Measurements from ENCODE around the gene UCK2.

UCK2 gene

GRCh38 chr1:165911609-165912281 is 84.3 kb downstream of the UCK2 start:
- Histone ChIP-seq H3K4me1 (ENCODE audit: insufficient read depth, low read length, severe bottlenecking) (peaks cover 2% of the 10 kb centered on the region), H3K36me3 (ENCODE audit: insufficient read depth, low read length) (peaks cover 47% of the 10 kb centered on the region), H3F3A (ENCODE audit: insufficient read depth, low read length) (no peaks in the 10 kb centered on the region), H3K79me2 (ENCODE audit: insufficient read depth, low read length) (no peaks in the 10 kb centered on the region), H3K9ac (ENCODE audit: low read length) (no peak overlapping the region), H3K4me3 (ENCODE audit: low read depth, low read length, poor library complexity, severe bottlenecking) (no peak overlapping the region), H3K27me3 (ENCODE audit: insufficient read depth, low read length) (no peaks in the 10 kb centered on the region), H4K20me1 (ENCODE audit: insufficient read depth, low read length) (no peaks in the 10 kb centered on the region), H3K9me2 (ENCODE audit: low read depth, low read length) (no peaks in the 10 kb centered on the region), H2AFZ (ENCODE audit: low read length) (no peak overlapping the region), H3K4me2 (ENCODE audit: low read length) (no peak overlapping the region), H3K27ac (ENCODE audit: low read depth, low read length, poor library complexity, severe bottlenecking) (no peak overlapping the region), H3K9me3 (ENCODE audit: low read length) (no peaks in the 10 kb centered on the region)
- TF ChIP-seq EZH2 (IDR thresholded peaks at IDR 0.05; ENCODE audit: borderline replicate concordance, low read length), result no peak
- no peak for TF ChIP-seq CTCF (IDR thresholded peaks at IDR 0.05; ENCODE audit: low read length)

GRCh38 chr1:165912638-165913037 is 85.2 kb downstream of the UCK2 start:
- no peaks in the 10 kb centered on the region for H4K20me1 ChIP-seq (ENCODE audit: insufficient read depth, low read length)
- H3F3A ChIP-seq (ENCODE audit: insufficient read depth, low read length), result no peaks in the 10 kb centered on the region
- no peaks in the 10 kb centered on the region for H3K27me3 ChIP-seq (ENCODE audit: insufficient read depth, low read length)
- H3K4me2 ChIP-seq (ENCODE audit: low read length), result no peak overlapping the region
- no peaks in the 10 kb centered on the region for H3K9me3 ChIP-seq (ENCODE audit: low read length)
- H3K9ac ChIP-seq (ENCODE audit: low read length), result no peak overlapping the region
- peaks cover 2% of the 10 kb centered on the region for H3K4me1 ChIP-seq (ENCODE audit: insufficient read depth, low read length, severe bottlenecking)
- no peaks in the 10 kb centered on the region for H3K9me2 ChIP-seq (ENCODE audit: low read depth, low read length)
- no peak overlapping the region for H2AFZ ChIP-seq (ENCODE audit: low read length)
- H3K36me3 ChIP-seq (ENCODE audit: insufficient read depth, low read length), result peaks cover 38% of the 10 kb centered on the region
- H3K27ac ChIP-seq (ENCODE audit: low read depth, low read length, poor library complexity, severe bottlenecking), result peak overlapping the region; percentile 25
- TF ChIP-seq EZH2 (IDR thresholded peaks at IDR 0.05; ENCODE audit: borderline replicate concordance, low read length) (no peak), CTCF (IDR thresholded peaks at IDR 0.05; ENCODE audit: low read length) (no peak)
- no peak overlapping the region for H3K4me3 ChIP-seq (ENCODE audit: low read depth, low read length, poor library complexity, severe bottlenecking)
- H3K79me2 ChIP-seq (ENCODE audit: insufficient read depth, low read length), result no peaks in the 10 kb centered on the region

- H3K4me3 ChIP-seq (ENCODE audit: low read depth, low read length, poor library complexity, severe bottlenecking), result no peak overlapping the region
- H3K9me2 ChIP-seq (ENCODE audit: low read depth, low read length), result no peaks in the 10 kb centered on the region
- no peaks in the 10 kb centered on the region for H3F3A ChIP-seq (ENCODE audit: insufficient read depth, low read length)
- no peak overlapping the region for H3K4me2 ChIP-seq (ENCODE audit: low read length)
- H3K9me3 ChIP-seq (ENCODE audit: low read length), result no peaks in the 10 kb centered on the region
- no peaks in the 10 kb centered on the region for H3K27me3 ChIP-seq (ENCODE audit: insufficient read depth, low read length)
- H4K20me1 ChIP-seq (ENCODE audit: insufficient read depth, low read length), result no peaks in the 10 kb centered on the region
- no peak overlapping the region for H2AFZ ChIP-seq (ENCODE audit: low read length)
- no peak overlapping the region for H3K9ac ChIP-seq (ENCODE audit: low read length)
- peaks cover 22% of the 10 kb centered on the region; the same call in 1 of the 2 replicates for H3K36me3 ChIP-seq (ENCODE audit: insufficient read depth, low read length)
- no peak for TF ChIP-seq EZH2 (IDR thresholded peaks at IDR 0.05; ENCODE audit: borderline replicate concordance, low read length)
- TF ChIP-seq CTCF (IDR thresholded peaks at IDR 0.05; ENCODE audit: low read length), result peak; percentile 92
- no peak overlapping the region for H3K27ac ChIP-seq (ENCODE audit: low read depth, low read length, poor library complexity, severe bottlenecking)
- H3K4me1 ChIP-seq (ENCODE audit: insufficient read depth, low read length, severe bottlenecking), result peaks cover 2% of the 10 kb centered on the region
- H3K79me2 ChIP-seq (ENCODE audit: insufficient read depth, low read length), result no peaks in the 10 kb centered on the region
Measured at GRCh38 chr1:165914136-165914798, 86.9 kb downstream of the UCK2 start.
